K562 (cell line): Measurements from ENCODE around the gene IGF2. TPM values are rescaled to one million over a fixed set of nuclear protein-coding genes. Genes with fewer than 3 reads are reported as not detected.

Experiments
- ATAC-seq: fragments of 200-7000 bp; cut with Tn5 transposase; 3 replicates; pipeline ENCODE4 v1.9.1; 2020; ENCODE audit warnings: moderate library complexity
- BruUV-seq: library from RNA; stranded (reverse); fragments of 400-500 nt; replicated peaks from 2 replicates; lab custom pipeline; 2021; lab: Mats Ljungman, UMichigan
- CTCF ChIA-PET: fragments of 300-600 bp; formaldehyde crosslinking; extraction: SDS; loops from one replicate; lab custom pipeline; 2021; ENCODE audit warnings: low intra/inter-chr PET ratio; lab: Yijun Ruan, JAX
- POLR2A ChIA-PET: fragments of 300-600, 350-650 bp; sonication (Branson Sonifier 250); formaldehyde crosslinking; extraction: SDS; loops from one replicate; lab custom pipeline; 2021; ENCODE audit warnings: antibody characterized with exemption, inconsistent platforms; lab: Yijun Ruan, JAX
- DNase-seq, 4 experiments: peaks; one replicate each; pipeline versions ENCODE4 v3.0.0 to v3.0.0-alpha.2; 2011 to 2018; ENCODE audit warnings: low spot score in 3 of 4, mixed read lengths in 3 of 4; ENCODE audit errors: extremely low read depth in 1 of 4
- FAIRE-seq: peaks from 2 replicates; lab custom pipeline; 2011; peaks lifted over from hg19 to GRCh38; lab: Jason Lieb, UNC
- H2AFZ ChIP-seq: 2 replicates; pipeline ENCODE4 v1.6.0; 2011; ENCODE audit warnings: low read depth, low read length, control low read depth, inconsistent platforms
- H3K27ac ChIP-seq: fragments of 200-600 bp; 3 replicates; pipeline ENCODE4 v1.8.0; 2011; ENCODE audit warnings: low read depth, mild to moderate bottlenecking, control low read depth, inconsistent platforms, low read length, moderate library complexity, mixed read lengths; ENCODE audit errors: extremely low read depth
- H3K27me3 ChIP-seq, 2 experiments: fragments of 300-600 bp in 1 of 2; 2 replicates in 1 of 2; 3 replicates in 1 of 2; pipeline versions ENCODE4 v1.6.0 to v1.8.0; 2011; ENCODE audit warnings: inconsistent platforms in 2 of 2, low read length in 2 of 2, mild to moderate bottlenecking in 1 of 2, mixed read lengths in 1 of 2, moderate library complexity in 1 of 2; ENCODE audit not compliant: control insufficient read depth in 2 of 2, insufficient read depth in 2 of 2
- H3K36me3 ChIP-seq: fragments of 300-600 bp; 3 replicates; pipeline ENCODE4 v1.8.0; 2011; ENCODE audit warnings: mild to moderate bottlenecking, low read length, inconsistent platforms; ENCODE audit not compliant: control insufficient read depth, insufficient read depth
- H3K4me1 ChIP-seq, 2 experiments: fragments of 200-600 bp in 1 of 2; replicated peaks in 1 of 2; 2 replicates in 1 of 2; 3 replicates in 1 of 2; pipeline versions ENCODE4 v1.5.1 to v1.8.0; 2011; ENCODE audit warnings: inconsistent platforms in 2 of 2, low read length in 2 of 2, mild to moderate bottlenecking in 1 of 2, mixed read lengths in 1 of 2, moderate library complexity in 1 of 2; ENCODE audit not compliant: control insufficient read depth in 2 of 2, insufficient read depth in 2 of 2
- H3K4me2 ChIP-seq: 2 replicates; pipeline ENCODE4 v1.6.1; 2011; ENCODE audit warnings: low read length, control low read depth, inconsistent platforms, mixed read lengths; ENCODE audit not compliant: insufficient read depth
- H3K4me3 ChIP-seq: fragments of 200-600 bp; sonication (generic), shearing (Covaris generic); 2 replicates; pipeline ENCODE4 v1.5.1; 2016; ENCODE audit warnings: control low read depth, inconsistent platforms
- H3K79me2 ChIP-seq: fragments of 200-600 bp; 3 replicates; pipeline ENCODE4 v1.8.0; 2011; ENCODE audit warnings: low read length, inconsistent platforms; ENCODE audit not compliant: control insufficient read depth, insufficient read depth
- H3K9ac ChIP-seq, 2 experiments: 2 replicates each; pipeline versions ENCODE4 v1.6.0 to v1.6.1; 2011; ENCODE audit warnings: low read depth in 2 of 2, low read length in 2 of 2, control low read depth in 1 of 2, inconsistent platforms in 1 of 2, mild to moderate bottlenecking in 1 of 2, mixed read lengths in 1 of 2; ENCODE audit not compliant: insufficient read depth in 1 of 2
- H3K9me1 ChIP-seq: one replicate; pipeline ENCODE4 v1.6.0; 2011; ENCODE audit warnings: inconsistent platforms, mild to moderate bottlenecking, low read length, moderate library complexity; ENCODE audit not compliant: control insufficient read depth, insufficient read depth
- H3K9me3 ChIP-seq: replicated peaks from 2 replicates; pipeline ENCODE4 v1.5.1; 2011; ENCODE audit warnings: low read depth, low read length, inconsistent platforms; ENCODE audit not compliant: control insufficient read depth, insufficient read depth
- H4K20me1 ChIP-seq: replicated peaks from 2 replicates; pipeline ENCODE4 v1.6.1; 2011; ENCODE audit warnings: low read length, inconsistent platforms, mixed read lengths; ENCODE audit not compliant: control insufficient read depth, insufficient read depth
- ELF1 ChIP-seq: fragments of 200-800 bp; sonication (Bioruptor generic); IDR thresholded peaks from 2 replicates; pipeline ENCODE4 v1.6.1; 2016; ENCODE audit warnings: missing genetic modification characterization, missing compliant biosample characterization
- HMGXB4 ChIP-seq: sonication (generic); formaldehyde crosslinking; IDR thresholded peaks from 2 replicates; pipeline ENCODE4 v1.8.1; 2023; ENCODE audit warnings: mild to moderate bottlenecking, missing genetic modification reagents
- KLF1 ChIP-seq: fragments of 450-650 bp; IDR thresholded peaks from 2 replicates; pipeline ENCODE4 v1.6.1; 2016; ENCODE audit warnings: missing genetic modification characterization, missing compliant biosample characterization
- NKRF ChIP-seq: fragments of 450-650 bp; IDR thresholded peaks from 2 replicates; pipeline ENCODE4 v1.6.1; 2016; ENCODE audit warnings: borderline replicate concordance
- SMARCE1 ChIP-seq: fragments of 450-650 bp; IDR thresholded peaks from 2 replicates; pipeline ENCODE4 v1.7.1; 2016; ENCODE audit warnings: mild to moderate bottlenecking
- VEZF1 ChIP-seq: fragments of 200-800 bp; sonication (Bioruptor generic); IDR thresholded peaks from 2 replicates; pipeline ENCODE4 v1.6.1; 2017; ENCODE audit warnings: missing genetic modification characterization, missing compliant biosample characterization
- WGBS: fragments of 100-300 bp; shearing (Covaris generic); methylation state at CpG from one replicate; pipeline ENCODE4 v1.1.6; 2016; ENCODE audit warnings: low coverage, mixed read lengths; ENCODE audit not compliant: insufficient coverage; ENCODE audit errors: missing lambda C conversion rate; 5-methylcytosine and 5-hydroxymethylcytosine counted together
- in situ Hi-C: fragments of 300-500 bp; cut with MboI; formaldehyde crosslinking; loops from 4 replicates; pipeline ENCODE4 v1.15.0; 2018; ENCODE audit warnings: inconsistent platforms, mixed read lengths
- intact Hi-C: fragments of 100-400 bp; cut with micrococcal nuclease; formaldehyde crosslinking; loops from 2 replicates; pipeline ENCODE4 v1.14.2; 2022
- polyA plus RNA-seq, 8 experiments: library from polyadenylated mRNA; depleted of rRNA in 4 of 8; stranded (reverse) in 5 of 8; unstranded in 3 of 8; fragments of >200 nt; fragmentation: Nextera tagmentation in 2 of 8; fragmentation: Illumina TruSeq in 1 of 8; extraction: Ambion mirVana in 2 of 8; extraction: Trizol in 1 of 8; gene quantifications; 2 replicates each; pipeline versions ENCODE4 v1.2.1 to v1.2.3, GENCODE V29; 2011 to 2014; ENCODE audit warnings: inconsistent platforms in 1 of 8, missing spikeins in 1 of 8
- total RNA-seq, 7 experiments: library from RNA; depleted of rRNA in 6 of 7; stranded (reverse); fragments of >200 nt in 6 of 7; fragmentation: Illumina TruSeq in 2 of 7; extraction: Trizol in 2 of 7; gene quantifications; 2 replicates each; pipeline versions ENCODE4 v1.2.1 to v1.2.3, GENCODE V29; 2011 to 2021; ENCODE audit warnings: low replicate concordance in 1 of 7
- TF ChIP-seq, protein P1 (sequence below), 2 experiments: fragments of 200-800 bp in 1 of 2; sonication (Bioruptor generic) in 1 of 2; sonication (generic) in 1 of 2; formaldehyde crosslinking in 1 of 2; IDR thresholded peaks in 1 of 2; conservative IDR thresholded peaks in 1 of 2; 2 replicates each; pipeline versions ENCODE4 v1.5.0 to v1.6.1; 2016 to 2020; ENCODE audit warnings: missing compliant biosample characterization in 1 of 2, missing genetic modification characterization in 1 of 2, missing genetic modification reagents in 1 of 2

IGF2 gene
- total and polyA plus RNA-seq, 9 of the 15 experiments (the other 6 are each of a cell fraction or from before 2014, with no cell fraction given): 0.16 TPM; not detected in 8

DNA sequence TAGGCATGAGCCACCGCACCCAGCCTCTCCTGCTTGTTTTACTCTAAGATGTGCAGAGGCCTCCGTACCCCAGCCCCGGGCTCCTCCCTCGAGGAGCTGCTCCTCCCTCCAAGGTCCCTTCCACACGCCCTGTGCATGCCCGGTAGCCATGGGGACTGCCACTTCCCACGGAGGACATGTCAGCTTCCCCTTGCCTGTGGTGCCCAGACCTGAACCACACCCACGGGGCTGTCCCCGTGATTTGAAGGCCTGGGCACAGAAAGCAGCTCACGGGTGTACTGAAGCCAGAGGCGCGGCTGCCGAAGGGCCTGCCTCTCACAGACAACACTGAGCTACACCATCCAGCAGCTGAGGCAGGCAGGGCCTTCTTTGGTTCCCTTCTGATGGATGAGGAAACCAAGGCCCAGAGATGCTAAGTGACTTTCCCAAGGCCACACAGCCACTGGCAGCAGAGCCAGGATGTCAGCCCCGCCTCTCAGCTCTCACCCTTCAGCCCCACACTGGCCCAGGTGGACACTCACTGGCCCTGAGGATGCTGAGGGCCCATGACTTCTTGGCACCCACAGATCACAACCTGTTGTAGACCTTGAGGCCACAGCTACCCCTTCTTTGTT is 14.5 kb upstream of the IGF2 start:
- Histone ChIP-seq H3K9me3 (no peaks in the 10 kb centered on the region), H3K4me1 (peaks cover 0 to 36% of the 10 kb centered on the region in 2 experiments; a peak in 1 of 5 replicates), H3K36me3 (no peaks in the 10 kb centered on the region), H3K9ac (no peak overlapping the region; a peak in 1 of 4 replicates), H3K9me1 (no peaks in the 10 kb centered on the region), H2AFZ (no peak overlapping the region), H3K27me3 (peaks cover 0 to 28% of the 10 kb centered on the region in 2 experiments; a peak in 3 of 5 replicates), H4K20me1 (peaks cover 21% of the 10 kb centered on the region; the same call in 1 of the 2 replicates), H3K4me2 (no peak overlapping the region), H3K79me2 (no peaks in the 10 kb centered on the region), H3K27ac (no peak overlapping the region), H3K4me3 (no peak overlapping the region)
- DNase-seq (no peak), ATAC-seq (no peak), FAIRE-seq (no peak)
- 5% methylated on average over 14 of the region's 14 CpGs for WGBS
- POLR2A ChIA-PET: interaction anchor here (0.6 kb wide), 1 partner anchor 113 kb away, joined by 5 read pairs; no protein-coding TSS in a partner anchor
- in situ Hi-C loops: loop anchor here (10.0 kb wide), 2 partner anchors 299 to 459 kb away; partner anchors contain the start of genes KRTAP5-6 and LSP1
- BruUV-seq: no TSS peak
- CTCF ChIA-PET: interaction anchor here (0.6 to 0.7 kb wide), 2 partner anchors 329 to 449 kb away, joined by 3 to 5 read pairs; no protein-coding TSS in a partner anchor
- intact Hi-C loops: loop anchor here (5.0 kb wide), 1 partner anchor 326 kb away; no protein-coding TSS in a partner anchor
- TF ChIP-seq, protein P1, sequence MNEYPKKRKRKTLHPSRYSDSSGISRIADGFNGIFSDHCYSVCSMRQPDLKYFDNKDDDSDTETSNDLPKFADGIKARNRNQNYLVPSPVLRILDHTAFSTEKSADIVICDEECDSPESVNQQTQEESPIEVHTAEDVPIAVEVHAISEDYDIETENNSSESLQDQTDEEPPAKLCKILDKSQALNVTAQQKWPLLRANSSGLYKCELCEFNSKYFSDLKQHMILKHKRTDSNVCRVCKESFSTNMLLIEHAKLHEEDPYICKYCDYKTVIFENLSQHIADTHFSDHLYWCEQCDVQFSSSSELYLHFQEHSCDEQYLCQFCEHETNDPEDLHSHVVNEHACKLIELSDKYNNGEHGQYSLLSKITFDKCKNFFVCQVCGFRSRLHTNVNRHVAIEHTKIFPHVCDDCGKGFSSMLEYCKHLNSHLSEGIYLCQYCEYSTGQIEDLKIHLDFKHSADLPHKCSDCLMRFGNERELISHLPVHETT (CRISPR knock-in tag; conservative IDR thresholded peaks at IDR 0.05 in 1 of 2, IDR thresholded peaks at IDR 0.05 in 1 of 2): no peak
- TF ChIP-seq ELF1 (tag) (no peak), SMARCE1 (no peak), NKRF (no peak), KLF1 (no peak), HMGXB4 (CRISPR knock-in tag) (no peak), VEZF1 (CRISPR knock-in tag) (no peak)
